CD4-positive, alpha-beta T cell (primary cell): Measurements from ENCODE around the gene WDR46. TPM values are rescaled to one million over a fixed set of nuclear protein-coding genes. Genes with fewer than 3 reads are reported as not detected.

Experiments used
- ATAC-seq: fragments of 200-7000 bp; cut with Tn5 transposase; one replicate; pipeline ENCODE4 v1.10.0; 2022; ENCODE audit warnings: mild to moderate bottlenecking; ENCODE audit not compliant: poor library complexity
- CTCF ChIA-PET: fragments of 350-600 bp; sonication (Branson Sonifier 250); formaldehyde crosslinking; loops from one replicate; lab custom pipeline; 2021; ENCODE audit warnings: antibody characterized with exemption, inconsistent platforms; lab: Charles Lee
- POLR2A ChIA-PET: fragments of 350-600 bp; sonication (Branson Sonifier 250); formaldehyde crosslinking; loops from one replicate; lab custom pipeline; 2021; ENCODE audit warnings: antibody characterized with exemption, inconsistent platforms; lab: Charles Lee
- DNase-seq, 14 experiments: peaks; one replicate each; pipeline ENCODE4 v3.0.0-alpha.2; 2013 to 2020; ENCODE audit warnings: mixed read lengths in 2 of 14
- H3K27ac ChIP-seq, 2 donors: one replicate each; pipeline versions ENCODE4 v1.5.1 to v1.7.0; 2013; ENCODE audit warnings: low read length in 2 of 2, low read depth in 1 of 2, mild to moderate bottlenecking in 1 of 2
- H3K27me3 ChIP-seq, 2 experiments: 1 replicate in 1 of 2; 2 replicates in 1 of 2; pipeline versions ENCODE4 v1.6.1 to v1.7.0; 2013; ENCODE audit warnings: low read length in 2 of 2, control low read depth in 1 of 2, mild to moderate bottlenecking in 1 of 2, moderate library complexity in 1 of 2; ENCODE audit not compliant: insufficient read depth in 2 of 2, control insufficient read depth in 1 of 2
- H3K36me3 ChIP-seq: one replicate; pipeline ENCODE4 v1.6.1; 2013; ENCODE audit warnings: low read length, control low read depth; ENCODE audit not compliant: insufficient read depth
- H3K4me1 ChIP-seq: one replicate; pipeline ENCODE4 v1.6.1; 2013; ENCODE audit warnings: low read length, control low read depth; ENCODE audit not compliant: insufficient read depth
- H3K4me3 ChIP-seq: one replicate; pipeline ENCODE4 v1.5.1; 2013; ENCODE audit warnings: mild to moderate bottlenecking, low read length, moderate library complexity
- H3K9me3 ChIP-seq, 2 experiments: 1 replicate in 1 of 2; 2 replicates in 1 of 2; pipeline versions ENCODE4 v1.6.1 to v1.7.0; 2013; ENCODE audit warnings: low read length in 2 of 2, mild to moderate bottlenecking in 2 of 2, control low read depth in 1 of 2, moderate library complexity in 1 of 2; ENCODE audit not compliant: control insufficient read depth in 1 of 2, insufficient read depth in 1 of 2
- H3K27ac Mint-ChIP-seq: one replicate; pipeline ENCODE4 v1.8.0; 2020; ENCODE audit warnings: mixed read lengths
- H3K27me3 Mint-ChIP-seq: one replicate; pipeline ENCODE4 v1.8.0; 2021; ENCODE audit warnings: mixed read lengths
- H3K36me3 Mint-ChIP-seq: one replicate; pipeline ENCODE4 v1.8.0; 2021; ENCODE audit warnings: low read depth, mixed read lengths
- H3K4me1 Mint-ChIP-seq: one replicate; pipeline ENCODE4 v1.8.0; 2021; ENCODE audit warnings: low read depth, mixed read lengths
- H3K4me3 Mint-ChIP-seq: one replicate; pipeline ENCODE4 v1.8.0; 2020; ENCODE audit warnings: mild to moderate bottlenecking, mixed read lengths
- H3K9me3 Mint-ChIP-seq: one replicate; pipeline ENCODE4 v1.8.0; 2020; ENCODE audit warnings: mixed read lengths
- intact Hi-C, 2 experiments: fragments of 100-400 bp; cut with DNase I in 1 of 2; cut with micrococcal nuclease in 1 of 2; formaldehyde crosslinking; loops; one replicate each; pipeline versions ENCODE4 v1.15.1 to v1.9.0; 2023 to 2025; cut with DNase I, micrococcal nuclease
- total RNA-seq, 174 experiments: library from RNA in 2 of 174; stranded (reverse) in 2 of 174; gene quantifications; one replicate each; pipeline ENCODE4 v1.2.3 and lab custom pipeline; 2021 to 2026
- TF ChIP-seq, protein P1 (sequence below): fragments of 200-600 bp; IDR thresholded peaks from one replicate; pipeline ENCODE4 v1.8.0; 2022; ENCODE audit warnings: antibody characterized with exemption, mild to moderate bottlenecking

Gene WDR46
- total RNA-seq, 2 experiments from 2014 or later: 13.6 to 15.8 TPM

DNA sequence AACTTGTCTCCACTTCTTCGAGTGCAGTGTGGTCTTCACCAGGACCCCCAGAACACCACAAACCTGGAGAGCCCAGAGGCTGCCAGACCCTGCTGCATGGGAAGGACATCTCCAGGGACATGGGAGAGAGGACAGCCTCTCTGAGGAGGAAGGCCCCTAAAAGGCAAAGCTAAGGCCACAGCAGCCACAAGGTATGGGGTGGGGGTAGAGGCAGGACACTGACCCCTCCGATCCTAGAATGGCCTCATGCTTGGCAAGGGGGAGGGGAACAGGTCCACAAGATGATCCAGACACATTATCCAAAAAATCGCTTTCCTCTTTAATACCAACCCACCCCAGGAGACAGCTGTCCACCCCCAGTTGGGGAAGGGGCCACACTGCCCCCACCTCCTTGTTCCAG, 10.2 kb downstream of the WDR46 start:
- TF ChIP-seq, protein P1, sequence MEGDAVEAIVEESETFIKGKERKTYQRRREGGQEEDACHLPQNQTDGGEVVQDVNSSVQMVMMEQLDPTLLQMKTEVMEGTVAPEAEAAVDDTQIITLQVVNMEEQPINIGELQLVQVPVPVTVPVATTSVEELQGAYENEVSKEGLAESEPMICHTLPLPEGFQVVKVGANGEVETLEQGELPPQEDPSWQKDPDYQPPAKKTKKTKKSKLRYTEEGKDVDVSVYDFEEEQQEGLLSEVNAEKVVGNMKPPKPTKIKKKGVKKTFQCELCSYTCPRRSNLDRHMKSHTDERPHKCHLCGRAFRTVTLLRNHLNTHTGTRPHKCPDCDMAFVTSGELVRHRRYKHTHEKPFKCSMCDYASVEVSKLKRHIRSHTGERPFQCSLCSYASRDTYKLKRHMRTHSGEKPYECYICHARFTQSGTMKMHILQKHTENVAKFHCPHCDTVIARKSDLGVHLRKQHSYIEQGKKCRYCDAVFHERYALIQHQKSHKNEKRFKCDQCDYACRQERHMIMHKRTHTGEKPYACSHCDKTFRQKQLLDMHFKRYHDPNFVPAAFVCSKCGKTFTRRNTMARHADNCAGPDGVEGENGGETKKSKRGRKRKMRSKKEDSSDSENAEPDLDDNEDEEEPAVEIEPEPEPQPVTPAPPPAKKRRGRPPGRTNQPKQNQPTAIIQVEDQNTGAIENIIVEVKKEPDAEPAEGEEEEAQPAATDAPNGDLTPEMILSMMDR: no peak
- CTCF ChIA-PET: interaction anchor here (2.8 kb wide), 1 partner anchor 20 kb away, joined by 22 read pairs; the partner anchor contains the start of gene RGL2
- H3K36me3 Mint-ChIP-seq: peaks cover 80% of the 10 kb centered on the region
- ATAC-seq (no peak), DNase-seq (no peak)
- POLR2A ChIA-PET: interaction anchor here (0.6 to 4.4 kb wide), 5 partner anchors 9 to 66 kb away, joined by 3 to 76 read pairs (median 38); partner anchors contain the start of genes PFDN6, RGL2 and WDR46
- peaks cover 73% of the 10 kb centered on the region for H3K36me3 ChIP-seq
- H3K9me3 ChIP-seq: no peaks in the 10 kb centered on the region
- H3K4me3 Mint-ChIP-seq: peak overlapping the region; percentile 93
- no peak overlapping the region for H3K4me3 ChIP-seq
- peak overlapping the region in 1 of 2 donors; percentile 29 for H3K27ac ChIP-seq
- intact Hi-C loops: loop anchor here in 1 of 2 experiments (5.0 to 10.0 kb wide), 4 partner anchors 33 to 506 kb away; partner anchors contain the start of genes LEMD2 and TAPBP
- H3K27me3 Mint-ChIP-seq: no peaks in the 10 kb centered on the region
- H3K9me3 Mint-ChIP-seq: no peaks in the 10 kb centered on the region
- H3K27me3 ChIP-seq: no peaks in the 10 kb centered on the region
- H3K4me1 ChIP-seq: peaks cover 68% of the 10 kb centered on the region
- peak overlapping the region; percentile 97 for H3K27ac Mint-ChIP-seq
- peaks cover 49% of the 10 kb centered on the region for H3K4me1 Mint-ChIP-seq

DNA sequence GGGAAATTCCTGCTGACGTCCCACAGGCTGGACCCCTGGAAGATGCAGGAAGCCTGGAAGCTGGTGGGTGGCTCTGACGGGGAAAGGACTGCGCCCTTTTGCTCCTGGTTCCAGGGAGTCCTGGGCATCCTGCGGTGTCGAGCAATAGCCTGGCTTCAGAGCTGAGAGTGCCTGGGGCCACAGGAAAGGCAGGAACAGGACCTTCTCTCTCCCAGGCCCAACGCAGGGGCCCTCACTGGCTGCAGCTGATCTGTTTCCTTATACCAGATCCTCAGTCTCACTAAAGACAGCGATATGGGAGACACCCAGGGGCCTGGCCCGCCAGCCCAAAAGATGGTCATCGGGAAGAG, 10.7 kb downstream of the WDR46 start:
- H3K9me3 ChIP-seq: no peaks in the 10 kb centered on the region
- no peaks in the 10 kb centered on the region for H3K27me3 ChIP-seq
- H3K4me1 Mint-ChIP-seq: peaks cover 54% of the 10 kb centered on the region
- ATAC-seq: no peak
- POLR2A ChIA-PET: interaction anchor here (0.6 to 4.4 kb wide), 7 partner anchors 10 to 176 kb away, joined by 3 to 76 read pairs (median 28); partner anchors contain the start of genes PFDN6, RGL2, WDR46 and ZBTB9
- peak overlapping the region; percentile 82 to 90 for H3K27ac ChIP-seq
- H3K4me3 Mint-ChIP-seq: peak overlapping the region; percentile 93
- H3K4me3 ChIP-seq: peak overlapping the region; percentile 96
- peaks cover 73% of the 10 kb centered on the region for H3K4me1 ChIP-seq
- TF ChIP-seq, protein P1: no peak
- no peaks in the 10 kb centered on the region for H3K9me3 Mint-ChIP-seq
- no peaks in the 10 kb centered on the region for H3K27me3 Mint-ChIP-seq
- peaks cover 83% of the 10 kb centered on the region for H3K36me3 Mint-ChIP-seq
- peaks cover 73% of the 10 kb centered on the region for H3K36me3 ChIP-seq
- H3K27ac Mint-ChIP-seq: peak overlapping the region; percentile 97
- no peak for DNase-seq
- intact Hi-C loops: loop anchor here in 1 of 2 experiments (5.0 to 10.0 kb wide), 4 partner anchors 34 to 506 kb away; partner anchors contain the start of genes LEMD2 and TAPBP
- CTCF ChIA-PET: interaction anchor here (0.9 to 2.8 kb wide), 4 partner anchors 11 to 147 kb away, joined by 3 to 22 read pairs (median 11); partner anchors contain the start of genes PFDN6, RGL2 and WDR46

DNA sequence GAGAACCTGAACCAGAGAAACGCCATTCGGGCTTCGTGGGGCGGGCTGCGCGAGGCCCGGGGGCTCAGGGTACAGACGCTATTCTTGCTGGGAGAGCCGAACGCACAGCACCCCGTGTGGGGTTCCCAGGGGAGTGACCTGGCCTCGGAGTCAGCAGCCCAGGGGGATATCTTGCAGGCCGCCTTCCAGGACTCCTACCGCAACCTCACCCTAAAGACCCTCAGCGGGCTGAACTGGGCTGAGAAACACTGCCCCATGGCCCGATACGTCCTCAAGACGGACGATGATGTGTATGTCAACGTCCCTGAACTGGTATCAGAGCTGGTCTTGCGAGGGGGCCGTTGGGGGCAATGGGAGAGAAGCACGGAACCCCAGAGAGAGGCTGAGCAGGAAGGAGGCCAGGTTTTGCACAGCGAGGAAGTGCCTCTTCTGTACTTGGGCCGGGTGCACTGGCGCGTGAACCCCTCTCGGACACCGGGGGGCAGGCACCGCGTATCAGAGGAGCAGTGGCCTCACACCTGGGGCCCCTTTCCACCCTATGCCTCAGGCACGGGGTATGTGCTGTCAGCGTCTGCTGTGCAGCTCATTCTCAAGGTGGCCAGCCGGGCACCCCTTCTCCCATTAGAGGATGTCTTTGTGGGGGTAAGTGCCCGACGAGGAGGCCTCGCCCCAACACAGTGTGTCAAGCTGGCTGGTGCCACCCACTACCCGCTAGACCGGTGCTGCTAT, 11.2 kb downstream of the WDR46 start:
- H3K9me3 Mint-ChIP-seq: no peaks in the 10 kb centered on the region
- ATAC-seq (peak; percentile 17), DNase-seq (peak in 8 of 14 experiments; percentile 10 to 65 (median 30))
- Histone ChIP-seq H3K4me1 (peaks cover 78% of the 10 kb centered on the region), H3K27ac (peak overlapping the region; percentile 82 to 90), H3K27me3 (no peaks in the 10 kb centered on the region), H3K9me3 (no peaks in the 10 kb centered on the region), H3K4me3 (peak overlapping the region; percentile 96), H3K36me3 (peaks cover 79% of the 10 kb centered on the region)
- POLR2A ChIA-PET: interaction anchor here (0.6 to 4.4 kb wide), 24 partner anchors 9 to 1304 kb away, joined by 3 to 76 read pairs (median 6); partner anchors contain the start of genes CUTA, ITPR3, PFDN6 and PHF1
- TF ChIP-seq, protein P1: no peak
- peaks cover 83% of the 10 kb centered on the region for H3K36me3 Mint-ChIP-seq
- H3K27me3 Mint-ChIP-seq: no peaks in the 10 kb centered on the region
- intact Hi-C loops: loop anchor here (1.0 to 10.0 kb wide), 6 partner anchors 11 to 507 kb away; partner anchors contain the start of genes LEMD2 (in 1 of the 2), PFDN6 (in 1 of the 2), RGL2 (in 1 of the 2) and TAPBP (in 1 of the 2)
- peaks cover 59% of the 10 kb centered on the region for H3K4me1 Mint-ChIP-seq
- CTCF ChIA-PET: interaction anchor here (0.5 to 2.8 kb wide), 16 partner anchors 11 to 238 kb away, joined by 3 to 22 read pairs (median 4); partner anchors contain the start of genes CUTA, PFDN6, RGL2 and RING1
- H3K4me3 Mint-ChIP-seq: peak overlapping the region; percentile 93
- peak overlapping the region; percentile 97 for H3K27ac Mint-ChIP-seq
